ENCODE results near the gene SDF4.

DNA sequence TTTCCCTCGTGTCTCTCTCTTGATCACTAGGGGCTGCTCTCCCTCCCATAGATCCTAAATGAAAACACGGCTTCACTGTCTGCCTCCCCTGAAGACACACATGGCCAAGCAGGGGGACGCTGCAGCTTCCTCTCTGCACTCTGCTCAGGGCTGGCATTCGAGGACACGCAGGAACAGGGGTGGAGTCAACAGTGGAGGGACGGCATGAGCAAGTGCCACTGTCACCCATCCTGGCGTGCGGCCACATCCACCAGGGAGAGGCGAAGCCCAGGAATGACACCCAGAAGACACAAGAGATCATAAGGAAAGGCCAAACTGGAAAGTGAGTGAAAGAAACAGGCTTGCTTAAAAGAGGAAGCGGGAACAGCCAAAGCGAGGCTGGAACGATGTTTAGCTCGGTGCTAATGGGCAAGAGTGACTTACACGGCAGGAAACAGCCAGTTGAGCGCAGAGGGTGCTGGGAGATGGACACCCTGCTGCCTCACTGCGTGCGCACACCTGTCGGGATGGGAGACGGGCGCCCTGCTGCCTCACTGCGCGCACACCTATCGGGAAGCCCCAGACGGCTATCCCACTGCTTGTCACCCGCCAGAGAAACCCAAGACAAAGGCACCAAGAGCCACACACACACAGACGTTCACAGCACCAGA, 28.3 kb upstream of the SDF4 start:
- TF ChIP-seq, protein P1, sequence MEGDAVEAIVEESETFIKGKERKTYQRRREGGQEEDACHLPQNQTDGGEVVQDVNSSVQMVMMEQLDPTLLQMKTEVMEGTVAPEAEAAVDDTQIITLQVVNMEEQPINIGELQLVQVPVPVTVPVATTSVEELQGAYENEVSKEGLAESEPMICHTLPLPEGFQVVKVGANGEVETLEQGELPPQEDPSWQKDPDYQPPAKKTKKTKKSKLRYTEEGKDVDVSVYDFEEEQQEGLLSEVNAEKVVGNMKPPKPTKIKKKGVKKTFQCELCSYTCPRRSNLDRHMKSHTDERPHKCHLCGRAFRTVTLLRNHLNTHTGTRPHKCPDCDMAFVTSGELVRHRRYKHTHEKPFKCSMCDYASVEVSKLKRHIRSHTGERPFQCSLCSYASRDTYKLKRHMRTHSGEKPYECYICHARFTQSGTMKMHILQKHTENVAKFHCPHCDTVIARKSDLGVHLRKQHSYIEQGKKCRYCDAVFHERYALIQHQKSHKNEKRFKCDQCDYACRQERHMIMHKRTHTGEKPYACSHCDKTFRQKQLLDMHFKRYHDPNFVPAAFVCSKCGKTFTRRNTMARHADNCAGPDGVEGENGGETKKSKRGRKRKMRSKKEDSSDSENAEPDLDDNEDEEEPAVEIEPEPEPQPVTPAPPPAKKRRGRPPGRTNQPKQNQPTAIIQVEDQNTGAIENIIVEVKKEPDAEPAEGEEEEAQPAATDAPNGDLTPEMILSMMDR (IDR thresholded peaks at IDR 0.05; ENCODE audit: insufficient read depth, low read length, poor library complexity, severe bottlenecking) = no peak
- no peak for TF ChIP-seq EZH2phosphoT487 (conservative IDR thresholded peaks at IDR 0.05; ENCODE audit: low read length)

Measured in SU-DHL-6 (cell line).